ENCODE results near the gene EDRF1. TPM values are rescaled to one million over a fixed set of nuclear protein-coding genes. Genes with fewer than 3 reads are reported as not detected.

The EDRF1 gene
- total RNA-seq, 1 donor from 2014 or later, result 10.1 TPM

- intact Hi-C loops (cut with DNase I), result no loop called here
- no peak for DNase-seq
- ATAC-seq (ENCODE audit: poor library complexity), result no peak
Measured at GRCh38 chr10:125802131-125802530, 82.6 kb downstream of the EDRF1 start.

- intact Hi-C loops (cut with DNase I), result no loop called here
- ATAC-seq (ENCODE audit: poor library complexity) (no peak), DNase-seq (no peak)
Measured at GRCh38 chr10:125802739-125803138, 83.2 kb downstream of the EDRF1 start.

- DNase-seq (no peak), ATAC-seq (ENCODE audit: poor library complexity) (no peak)
- intact Hi-C loops (cut with DNase I), result no loop called here
Measured at GRCh38 chr10:125808047-125808446, 88.5 kb downstream of the EDRF1 start.

GRCh38 chr10:125811251-125811650, 91.7 kb downstream of the EDRF1 start:
- no peak for DNase-seq
- ATAC-seq (ENCODE audit: poor library complexity), result no peak
- intact Hi-C loops (cut with DNase I), result no loop called here

GRCh38 chr10:125812128-125812750, 92.7 kb downstream of the EDRF1 start:
- no peak for DNase-seq
- intact Hi-C loops (cut with DNase I), result no loop called here
- no peak for ATAC-seq (ENCODE audit: poor library complexity)

Other genes starting within 250 kb of the EDRF1 start
- not detected for gene TEX36, start 36.5 kb upstream of the EDRF1 start, total RNA-seq
- gene MMP21, start 56.1 kb downstream of the EDRF1 start, total RNA-seq, result not detected
- gene UROS, start 103.5 kb downstream of the EDRF1 start, total RNA-seq, result 73.9 TPM
- gene BCCIP, start 103.8 kb downstream of the EDRF1 start, total RNA-seq, result 38.4 TPM
- 45.2 TPM for gene DHX32, start 161.6 kb downstream of the EDRF1 start, total RNA-seq
- gene FANK1, start 176.9 kb downstream of the EDRF1 start, total RNA-seq, result 0.51 TPM